Right kidney (tissue), 1 donor: ENCODE measurements around the gene FAM151A.
A peak's percentile ranks its signal among the peaks of the same experiment; 100 is the strongest.

Experiments
- DNase-seq: peaks from one replicate; pipeline ENCODE4 v3.0.0-alpha.2; 2016

Gene FAM151A

DNA sequence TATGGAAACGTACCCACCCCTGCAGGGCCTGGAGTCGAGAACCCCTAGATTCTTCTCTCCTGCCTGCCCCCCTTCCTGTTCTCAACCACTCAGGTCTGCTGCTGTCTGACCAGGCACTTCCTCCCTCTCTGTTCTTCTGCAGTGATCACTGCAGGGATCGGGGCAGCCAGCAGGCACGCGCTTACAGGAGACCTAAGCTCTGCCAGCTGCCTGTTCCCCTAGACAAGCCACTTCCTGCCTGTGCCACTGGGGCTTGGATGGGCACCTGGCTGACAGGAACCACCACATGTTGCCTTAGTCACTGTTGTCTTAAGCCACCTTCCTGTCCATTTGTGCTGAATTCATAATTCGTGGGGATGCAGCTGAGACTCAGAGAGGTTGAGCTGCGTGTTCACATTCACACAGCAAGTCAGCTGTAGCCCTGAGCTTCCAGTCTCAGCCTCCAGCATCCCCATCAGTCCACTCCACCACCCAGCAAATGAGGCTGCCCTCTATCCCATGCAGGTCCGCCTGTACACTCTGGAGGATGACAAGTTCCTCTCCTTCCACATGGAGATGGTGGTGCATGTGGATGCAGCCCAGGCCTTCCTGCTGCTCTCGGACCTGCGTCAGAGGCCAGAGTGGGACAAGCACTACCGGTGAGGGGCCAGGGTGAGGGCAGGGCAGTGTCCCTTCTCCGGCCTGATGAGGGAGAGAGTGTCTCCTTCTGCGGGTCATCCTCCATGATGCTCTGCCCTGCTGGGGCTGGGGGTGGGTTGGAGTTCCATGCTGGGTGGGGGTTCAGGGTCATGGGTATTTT is 18.6 kb downstream of the FAM151A start:
- DNase-seq: no peak

- no peak for DNase-seq
Observed at GRCh38 chr1:54604051-54604450, 19.3 kb downstream of the FAM151A start.

DNA sequence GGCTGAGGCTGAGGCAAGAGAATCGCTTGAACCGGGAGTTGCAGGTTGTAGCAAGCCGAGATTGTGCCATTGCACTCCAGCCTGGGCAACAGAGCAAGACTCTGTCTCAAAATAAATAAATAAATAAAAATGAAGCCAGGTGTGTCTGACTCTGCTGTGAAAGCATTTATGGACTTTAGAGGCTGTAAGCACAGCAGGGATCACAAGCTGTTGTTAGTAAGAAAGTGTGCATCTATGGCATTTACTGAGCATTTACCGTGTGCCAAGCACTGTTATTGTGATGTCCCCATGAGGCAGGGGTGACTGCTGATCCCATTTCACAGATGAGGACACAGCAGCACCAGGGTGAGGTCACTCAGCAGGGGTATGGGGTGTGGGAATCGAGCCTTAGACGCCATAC is 20.1 kb downstream of the FAM151A start:
- no peak for DNase-seq

DNA sequence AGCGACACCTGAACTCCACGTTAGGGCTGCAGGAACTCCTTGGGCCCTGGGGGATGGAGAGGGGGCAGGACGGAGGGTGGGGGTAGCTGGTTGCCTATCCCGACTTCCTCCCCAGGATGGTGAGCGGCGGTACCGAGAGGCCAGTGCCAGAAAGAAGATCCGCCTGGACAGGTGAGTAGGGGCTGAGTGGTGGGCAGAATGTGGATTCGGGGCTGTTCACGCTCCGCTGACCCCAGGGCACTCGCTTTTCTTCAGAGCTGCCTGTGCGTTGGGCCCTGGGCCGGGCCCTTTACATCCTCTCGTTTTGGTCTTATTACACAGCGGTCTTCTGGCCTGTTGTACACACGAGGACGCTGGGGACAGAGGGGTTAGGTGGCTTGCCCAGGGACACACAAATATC is 20.8 kb downstream of the FAM151A start:
- DNase-seq: no peak

DNA sequence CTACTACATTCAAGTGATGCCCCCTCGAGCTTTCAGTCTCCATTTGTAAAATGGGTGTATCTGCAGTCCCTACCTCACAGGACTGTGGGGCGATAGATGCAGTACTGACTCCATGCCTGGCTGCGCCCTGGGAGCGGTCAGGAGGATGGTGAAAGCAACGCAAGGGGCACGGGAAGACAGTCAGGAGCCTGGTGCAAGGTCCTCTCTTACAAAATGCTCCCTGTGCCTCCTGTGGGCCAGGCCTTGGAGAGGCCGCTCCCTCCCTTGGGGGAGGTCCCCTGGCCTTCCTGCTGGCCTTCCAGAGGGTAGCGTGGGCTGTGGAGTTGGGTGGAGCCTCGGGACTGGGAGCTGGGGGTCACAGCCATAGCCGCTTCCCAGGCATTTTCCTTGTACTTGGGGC is 21.6 kb downstream of the FAM151A start:
- DNase-seq: peak; percentile 61

DNA sequence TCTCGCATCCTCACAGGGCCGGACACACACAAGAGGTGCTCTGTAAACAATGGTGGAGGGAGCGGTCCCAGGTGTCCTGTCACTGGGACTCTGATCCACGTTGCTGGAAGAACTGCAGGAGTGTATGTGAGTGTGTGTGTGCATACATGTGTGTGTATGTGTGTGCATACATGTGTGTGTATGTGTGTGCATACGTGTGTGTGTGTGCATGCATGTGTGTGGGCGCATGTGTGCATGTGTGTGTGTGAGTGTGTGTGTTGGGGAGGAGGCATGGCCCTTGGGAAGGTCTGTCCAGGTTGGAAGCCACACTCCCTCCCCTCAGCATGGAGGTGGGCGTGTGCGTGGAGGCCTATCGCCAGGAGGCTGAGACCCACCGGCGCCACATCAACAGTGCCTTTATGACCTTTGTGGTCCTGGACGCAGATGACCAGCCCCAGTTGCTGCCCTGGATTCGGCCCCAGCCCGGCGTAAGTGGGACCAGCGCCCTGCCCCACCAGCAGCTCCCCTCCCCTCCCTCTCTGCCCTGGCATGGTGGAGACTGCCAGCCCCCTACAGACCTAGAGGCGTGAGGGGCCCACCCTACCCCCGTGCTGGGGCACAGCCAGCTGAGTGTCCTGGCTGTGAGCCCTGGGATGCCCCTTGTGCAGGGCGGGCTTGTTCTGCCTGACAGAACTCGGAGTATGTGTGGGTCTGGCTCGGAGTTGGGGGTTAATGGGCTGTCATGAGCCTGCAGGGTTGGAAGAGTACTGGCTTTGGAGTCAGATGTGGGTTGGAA is 22.2 kb downstream of the FAM151A start:
- peak; percentile 41 for DNase-seq

DNA sequence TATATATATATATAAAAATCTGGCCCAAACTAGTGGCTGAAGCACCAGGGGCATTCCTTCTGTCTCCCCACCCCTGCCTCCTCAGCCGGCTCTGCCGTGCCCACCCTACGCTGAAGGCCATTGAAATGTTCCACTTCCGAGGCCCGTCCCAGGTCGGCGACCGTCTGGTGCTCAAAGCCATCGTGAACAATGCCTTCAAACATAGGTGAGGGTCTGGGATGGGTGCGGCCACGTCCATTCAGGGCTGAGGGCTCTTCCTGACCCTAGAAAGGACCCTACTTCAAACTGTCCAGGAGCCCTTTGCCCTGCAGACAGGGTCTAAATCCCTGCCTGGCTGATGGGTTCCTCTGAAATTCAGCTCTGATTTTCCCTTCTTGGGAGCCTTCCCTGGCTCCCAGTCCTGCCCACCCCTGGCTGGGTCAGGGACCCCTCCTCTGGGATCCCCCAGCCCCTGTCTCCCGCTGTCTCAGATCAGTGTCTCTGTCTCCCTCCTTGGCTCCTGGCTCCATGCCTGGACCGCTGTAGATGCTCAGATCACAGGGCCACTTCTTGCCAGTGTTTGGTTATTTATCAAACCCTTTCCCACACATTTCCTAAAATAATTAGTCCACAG is 24.0 kb downstream of the FAM151A start:
- DNase-seq: no peak

- DNase-seq: no peak
Observed at GRCh38 chr1:54597455-54598030, 25.8 kb downstream of the FAM151A start.

- DNase-seq: no peak
Observed at GRCh38 chr1:54596756-54597155, 26.6 kb downstream of the FAM151A start.

DNA sequence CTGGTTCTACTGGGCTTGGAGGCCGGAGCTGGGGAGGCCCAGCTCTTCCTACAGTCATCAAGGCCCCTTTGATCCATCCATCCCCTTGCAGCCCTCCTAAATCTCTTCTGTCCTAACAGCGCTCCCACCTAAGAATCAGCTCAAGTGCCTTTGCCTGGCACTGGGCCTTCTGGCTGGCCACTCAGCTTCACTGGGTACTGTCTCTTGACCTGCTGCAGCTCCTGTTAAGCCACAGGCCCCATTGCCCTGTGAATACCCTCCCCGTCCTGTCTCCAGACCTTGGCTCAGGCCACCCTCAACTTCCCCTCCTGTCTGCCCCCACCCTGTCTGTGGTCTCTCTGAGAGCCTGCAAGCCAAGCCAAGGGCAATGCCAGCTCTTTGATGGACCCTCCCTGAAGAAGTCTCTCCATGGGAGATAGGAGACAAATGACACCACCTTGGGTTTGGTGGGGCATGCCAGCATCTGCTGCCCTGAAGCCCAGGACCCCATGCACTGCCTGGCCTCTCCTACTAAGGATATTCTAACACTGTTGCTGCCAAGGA is 27.3 kb downstream of the FAM151A start:
- no peak for DNase-seq

- no peak for DNase-seq
Observed at GRCh38 chr1:54594463-54594862, 28.9 kb downstream of the FAM151A start.

DNA sequence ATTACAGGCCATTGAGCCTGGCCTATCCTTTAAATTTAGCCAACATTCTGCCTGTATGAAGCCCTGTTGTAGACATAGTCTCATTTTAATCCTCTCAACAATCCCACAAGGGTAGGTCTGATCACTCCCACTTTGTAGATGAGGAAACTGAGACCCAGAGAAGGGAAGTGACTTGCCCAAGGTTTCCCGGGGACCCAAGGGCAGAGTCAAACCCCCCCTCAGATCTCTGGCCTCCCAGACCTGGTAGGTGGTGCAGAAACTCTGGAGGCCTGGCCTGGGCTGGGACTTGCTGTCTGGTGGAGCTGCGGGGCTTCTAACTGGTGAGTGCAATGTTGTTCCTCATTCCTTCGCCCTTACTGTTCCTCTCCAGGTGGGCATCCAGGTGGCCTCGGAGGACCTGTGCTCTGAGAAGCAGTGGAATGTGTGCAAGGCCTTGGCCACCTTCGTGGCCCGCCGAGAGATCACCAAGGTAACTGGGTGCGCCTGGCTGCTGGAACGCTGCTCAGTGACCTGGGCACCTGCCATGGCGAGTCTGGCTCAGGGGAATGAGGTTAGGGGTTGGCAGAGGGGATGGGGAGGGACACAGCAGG is 29.7 kb downstream of the FAM151A start:
- DNase-seq: no peak

- no peak for DNase-seq
Observed at GRCh38 chr1:54591127-54591756, 32.1 kb downstream of the FAM151A start.

GRCh38 chr1:54588377-54588776 is 34.9 kb downstream of the FAM151A start:
- no peak for DNase-seq

GRCh38 chr1:54585181-54586066 is 37.9 kb downstream of the FAM151A start:
- no peak for DNase-seq

GRCh38 chr1:54584575-54584974 is 38.8 kb downstream of the FAM151A start:
- DNase-seq: no peak

GRCh38 chr1:54583871-54584270 is 39.5 kb downstream of the FAM151A start:
- DNase-seq: no peak

DNA sequence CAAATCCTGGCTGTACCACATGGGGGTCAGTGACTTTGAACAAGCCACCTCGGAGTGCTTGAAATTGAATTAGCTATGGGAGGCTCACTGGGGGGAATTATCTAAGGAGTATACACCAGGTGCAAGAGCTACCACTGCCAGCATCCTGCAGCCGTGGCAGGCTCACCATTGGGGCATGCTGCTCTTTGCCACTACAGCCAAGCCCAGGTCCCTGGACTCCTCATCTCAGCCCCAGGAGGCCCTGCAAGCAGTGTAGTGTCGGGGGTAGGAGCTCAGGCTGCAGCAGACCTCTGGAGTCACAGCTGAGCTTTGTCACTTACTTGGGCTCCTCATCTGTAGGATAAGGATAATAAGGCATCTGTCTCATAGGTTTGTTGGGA is 40.0 kb downstream of the FAM151A start:
- no peak for DNase-seq

DNA sequence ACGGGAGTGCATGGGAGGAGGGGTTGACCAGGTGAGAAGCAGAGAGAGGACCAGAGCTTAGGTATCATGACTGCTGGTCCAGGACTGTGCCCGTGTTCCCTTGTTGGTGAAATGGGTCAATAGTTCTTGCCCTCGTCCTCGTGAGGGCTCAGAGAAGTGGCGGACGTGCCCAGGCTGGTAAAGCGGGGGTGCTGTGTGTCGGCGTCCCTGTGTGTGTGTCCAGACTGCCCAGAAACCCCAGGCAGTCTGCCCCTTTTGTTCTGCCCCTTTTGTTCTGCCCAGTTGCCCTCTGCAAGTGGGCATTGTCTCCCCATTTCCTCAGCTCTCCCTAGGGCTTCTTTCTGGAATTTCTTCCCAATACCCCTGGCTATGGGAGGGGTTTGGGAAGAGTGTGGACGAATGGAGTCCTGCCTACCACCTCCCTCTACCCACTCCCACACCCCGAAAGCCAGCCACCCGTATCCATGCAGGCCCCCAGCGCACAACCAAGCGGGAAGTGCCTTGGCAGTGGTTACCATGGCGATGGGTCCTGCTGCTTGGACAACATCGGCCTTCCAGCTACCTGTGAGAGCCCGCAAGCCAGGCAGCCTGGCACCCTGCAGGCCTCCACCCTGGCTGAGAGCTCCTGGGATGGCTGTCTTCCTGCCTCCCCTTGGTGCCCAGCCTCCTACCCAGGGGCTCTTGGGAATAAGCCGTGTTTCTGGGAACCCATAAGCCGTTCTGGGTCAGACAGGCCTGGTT is 40.6 kb downstream of the FAM151A start:
- peak; percentile 60 for DNase-seq

GRCh38 chr1:54581621-54582035 is 41.7 kb downstream of the FAM151A start:
- DNase-seq: peak; percentile 57
